Amniotic epithelial cell (primary cell): Measurements from ENCODE around the gene ZNF275.
"Not testable (repeated sequence)": the region's sequence is repeated elsewhere in the genome, so short reads cannot be mapped to it uniquely, and the experiment has no call there.

Experiments
- DNase-seq: peaks from one replicate; pipeline ENCODE4 v3.0.0-alpha.2; 2010; ENCODE audit warnings: low read depth

The ZNF275 gene, protein sequence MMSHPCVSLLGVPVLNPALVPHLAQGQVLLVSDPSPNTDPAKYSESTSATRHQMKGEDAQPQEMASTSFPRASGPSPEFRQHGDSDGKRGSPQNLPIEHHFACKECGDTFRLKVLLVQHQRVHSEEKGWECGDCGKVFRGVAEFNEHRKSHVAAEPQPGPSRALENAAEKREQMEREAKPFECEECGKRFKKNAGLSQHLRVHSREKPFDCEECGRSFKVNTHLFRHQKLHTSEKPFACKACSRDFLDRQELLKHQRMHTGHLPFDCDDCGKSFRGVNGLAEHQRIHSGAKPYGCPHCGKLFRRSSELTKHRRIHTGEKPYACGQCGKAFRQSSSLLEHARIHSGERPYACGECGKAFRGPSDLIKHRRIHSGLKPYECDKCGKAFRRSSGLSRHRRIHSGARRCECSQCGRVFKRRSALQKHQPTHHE

DNA sequence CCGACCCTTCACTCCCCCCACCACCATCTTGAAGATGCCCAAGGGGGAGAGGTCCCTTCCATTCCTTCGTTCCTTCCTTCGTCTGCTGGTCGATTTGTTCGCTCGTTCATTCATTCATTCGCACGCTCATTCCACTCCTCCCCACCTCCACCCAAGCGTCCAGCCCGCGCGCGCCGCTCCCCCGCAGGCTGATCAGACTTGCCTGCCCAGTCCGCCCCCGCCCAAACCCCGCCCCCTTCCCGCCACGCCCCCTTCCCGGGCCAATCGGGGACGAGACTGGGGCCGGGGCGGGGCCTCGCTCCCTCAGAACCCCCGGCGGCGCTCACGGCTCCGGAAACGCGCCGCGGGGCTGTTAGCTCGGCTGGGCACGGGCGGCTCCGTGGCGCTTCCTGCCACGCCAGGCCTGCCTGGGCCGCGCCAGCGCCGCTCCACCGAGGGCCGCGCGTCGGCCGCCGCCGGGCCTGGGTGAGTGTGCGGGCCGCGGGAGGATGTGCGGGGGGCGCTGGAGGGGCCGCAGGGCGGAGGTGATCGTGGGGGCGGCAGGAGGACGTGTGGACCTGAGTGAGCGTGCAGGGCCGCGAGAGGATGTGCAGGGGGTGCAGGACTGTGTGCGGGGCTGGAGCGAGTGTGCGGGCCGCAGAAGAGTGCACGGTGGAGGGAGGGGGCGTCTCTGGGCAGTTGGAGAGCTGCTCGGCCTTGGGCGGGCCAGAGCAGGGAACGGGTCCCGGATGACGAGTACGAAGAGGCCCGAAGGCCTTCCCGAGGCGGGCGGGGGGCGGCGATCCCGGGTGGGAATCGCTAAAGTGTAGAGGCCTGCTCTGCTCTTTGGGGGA, at the start of gene ZNF275:
TSS of gene ZNF275 (plus strand) at position 333 of the 833 bp plus-strand sequence. CDS start 2,527 bp downstream, outside the sequence.
- peak; percentile 65 for DNase-seq

DNA sequence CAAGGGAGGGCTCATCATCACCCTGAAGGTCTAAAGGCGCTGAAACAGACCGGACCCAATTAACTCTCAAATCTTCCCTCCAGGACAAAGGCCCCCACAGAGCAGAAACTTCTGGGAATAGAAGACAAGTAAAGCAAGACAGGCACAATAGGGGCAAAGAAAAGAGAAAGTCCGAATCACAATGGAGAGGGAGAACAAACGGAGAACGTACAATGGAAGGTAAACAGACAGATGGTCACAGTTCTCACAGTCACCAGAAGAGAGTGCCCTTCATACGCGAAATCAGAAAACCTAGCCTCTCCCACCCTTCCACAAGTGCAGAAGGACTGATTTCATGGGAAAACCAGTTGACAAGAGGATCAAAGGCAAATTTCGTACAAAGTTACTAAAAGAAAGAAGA, 48.3 kb upstream of the ZNF275 start:
- not testable (repeated sequence) for DNase-seq

DNA sequence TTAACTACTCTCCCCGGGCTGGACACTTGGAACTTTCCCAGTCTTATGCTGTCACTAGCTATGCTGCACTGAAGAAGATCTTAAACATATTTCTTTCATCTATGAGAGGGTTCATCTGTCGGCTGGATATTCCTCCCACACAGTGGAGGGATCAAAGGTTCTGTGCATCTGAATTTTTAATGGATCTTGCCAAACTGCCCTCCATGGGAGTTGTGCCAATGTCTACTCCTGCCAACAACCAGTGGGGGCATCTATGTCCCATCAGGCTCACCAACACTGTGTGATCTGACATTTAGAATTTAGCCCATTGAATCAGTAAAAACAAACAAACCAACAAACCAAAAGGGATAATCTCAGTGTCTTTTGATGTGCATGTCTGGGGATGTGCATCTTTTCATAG, 45.1 kb upstream of the ZNF275 start:
- not testable (repeated sequence) for DNase-seq

DNA sequence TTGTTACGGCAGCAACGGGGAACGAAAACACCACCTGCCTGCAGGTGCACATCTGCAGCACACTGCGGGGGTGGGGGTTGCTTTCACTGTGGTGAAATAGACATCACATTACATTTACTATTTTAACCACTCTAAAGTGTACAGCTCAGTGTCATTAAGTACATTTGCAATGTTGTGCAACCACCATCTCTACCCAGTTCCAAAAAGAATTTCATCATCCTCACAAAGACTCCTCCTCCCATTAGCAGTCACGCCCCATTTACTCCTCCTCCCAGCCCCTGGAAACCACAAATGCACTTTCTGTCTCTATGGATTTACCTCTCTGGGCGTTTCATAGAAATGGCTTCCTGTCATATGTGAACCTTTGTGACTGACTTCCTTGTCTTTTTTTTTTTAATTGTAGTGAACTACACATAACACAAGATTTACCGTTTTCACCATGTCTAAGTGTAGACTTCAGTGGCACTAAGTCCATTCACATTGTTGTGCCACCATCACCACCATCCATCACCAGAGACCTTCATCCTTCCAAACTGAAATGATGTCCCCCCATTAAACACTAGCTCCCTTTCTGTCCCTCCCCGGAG, 40.4 kb upstream of the ZNF275 start:
- not testable (repeated sequence) for DNase-seq

DNA sequence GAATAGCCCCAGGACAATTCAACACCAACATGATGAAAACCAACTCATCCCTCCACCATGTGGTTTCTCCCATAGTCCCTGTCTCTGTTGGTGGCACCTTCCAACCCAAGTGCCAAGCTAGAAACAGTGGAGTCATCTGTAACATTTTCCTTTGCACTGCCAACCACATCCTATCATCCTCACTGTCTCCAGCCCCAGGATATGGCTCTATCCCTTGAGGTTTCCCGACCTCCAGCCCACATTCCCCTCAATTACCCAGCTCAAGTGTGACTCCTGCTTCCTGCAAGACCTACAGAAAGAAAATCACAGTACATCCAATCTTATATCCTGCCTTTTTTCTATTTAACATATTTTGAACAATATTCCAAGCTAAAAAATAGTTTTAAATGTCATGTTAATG, 36.6 kb upstream of the ZNF275 start:
- DNase-seq: no peak

DNA sequence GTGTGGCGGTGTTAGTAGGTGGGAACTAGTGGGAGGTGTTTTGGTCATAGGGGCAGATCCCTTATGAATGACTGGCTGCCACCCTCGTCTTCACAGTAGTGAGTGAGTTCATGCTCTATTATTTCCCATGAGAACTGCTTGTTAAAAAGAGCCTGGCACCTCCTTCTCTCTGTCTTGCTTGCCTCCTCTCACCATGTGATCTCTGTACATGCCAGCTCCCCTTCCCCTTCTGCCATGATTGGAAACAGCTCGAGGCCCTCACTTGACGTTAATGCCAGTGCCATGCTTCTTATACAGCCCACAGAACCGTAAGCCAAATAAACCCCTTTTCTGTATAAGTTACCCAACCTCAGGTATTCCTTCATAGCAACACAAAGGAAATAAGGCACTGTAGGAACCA, 34.1 kb upstream of the ZNF275 start:
- DNase-seq: no peak

DNA sequence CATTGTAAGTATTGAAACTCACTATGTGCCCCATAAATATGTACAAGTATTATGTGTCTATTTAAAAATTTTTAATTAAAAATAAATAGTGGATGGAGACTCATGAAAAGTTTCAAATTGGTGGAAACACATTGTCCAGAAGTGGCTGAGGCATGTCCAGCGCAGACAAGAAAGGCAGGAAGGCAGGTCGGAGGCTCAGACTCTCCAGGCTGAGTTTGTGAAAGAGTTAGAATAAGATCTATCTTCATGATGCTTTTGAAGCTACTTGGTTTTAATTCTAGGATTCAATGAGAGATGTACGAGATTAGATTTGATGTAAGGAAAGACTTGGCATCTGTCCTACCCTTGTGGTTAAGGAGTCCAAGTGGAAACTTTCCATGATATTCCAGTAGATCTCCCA, 32.2 kb upstream of the ZNF275 start:
- peak; percentile 2 for DNase-seq

DNA sequence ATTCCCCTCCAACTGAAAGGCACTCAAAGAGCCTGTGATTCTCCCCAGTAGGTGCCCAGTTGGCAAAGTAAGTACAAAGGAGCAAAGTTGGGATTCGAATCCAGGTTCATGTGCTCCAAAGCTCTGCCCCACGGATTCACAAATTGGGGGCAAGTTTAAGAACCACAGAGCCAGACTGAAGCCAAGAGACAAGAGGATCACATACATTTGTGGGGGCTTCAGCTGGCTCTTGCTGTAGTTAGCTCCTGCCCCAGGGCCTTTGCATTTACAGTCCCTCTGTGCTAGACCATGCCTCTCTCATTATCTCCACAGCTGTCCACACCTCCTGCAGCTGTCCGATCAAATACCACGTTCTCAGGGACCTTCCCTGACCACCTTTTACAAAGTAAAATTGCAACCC, 31.2 kb upstream of the ZNF275 start:
- no peak for DNase-seq

DNA sequence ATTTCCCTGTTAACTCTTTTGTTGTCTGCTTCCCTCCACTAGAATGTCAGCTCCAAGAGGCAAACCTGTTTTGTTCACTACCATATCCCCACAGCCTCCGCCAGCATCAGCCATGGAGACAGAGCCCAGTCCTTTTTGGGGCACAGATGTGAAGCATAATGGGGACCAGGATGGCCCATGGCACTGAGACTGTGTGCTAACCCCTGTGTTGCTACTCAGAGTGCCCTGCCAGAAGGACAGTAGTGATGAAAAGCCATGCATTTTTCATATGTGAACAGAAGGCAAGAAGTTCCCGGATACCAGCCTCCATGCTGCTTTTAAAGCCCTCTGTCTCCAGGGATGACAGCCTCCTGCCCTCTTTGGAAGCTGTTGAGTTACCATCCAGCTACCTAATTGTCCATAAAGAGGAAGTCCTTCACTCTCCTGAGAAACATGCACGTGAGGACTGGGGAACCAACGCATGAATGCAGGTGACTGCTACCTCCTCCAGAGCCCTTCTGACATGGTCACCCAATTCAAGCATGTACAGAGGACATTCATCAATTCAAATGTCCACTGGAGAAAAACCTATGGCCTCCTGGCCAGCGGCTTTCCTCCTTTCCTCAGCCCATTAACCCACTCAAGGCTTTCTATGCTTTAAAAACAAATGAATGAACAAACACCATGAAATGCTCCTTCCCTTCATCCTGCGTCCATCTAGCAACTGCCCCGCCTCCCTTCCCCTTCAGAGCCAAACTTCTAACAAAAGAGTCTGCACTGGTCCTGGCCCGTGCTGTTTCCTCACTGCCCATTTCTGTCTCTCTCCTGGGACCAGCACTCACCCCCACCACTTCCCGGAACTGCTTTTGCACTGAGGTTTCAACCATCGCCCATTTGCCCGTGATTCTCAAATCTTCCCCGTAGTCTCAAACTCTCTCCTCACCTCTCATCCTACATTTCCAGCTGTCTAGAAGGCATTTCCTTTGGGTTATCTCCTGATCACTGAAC, 30.4 kb upstream of the ZNF275 start:
- DNase-seq: no peak

DNA sequence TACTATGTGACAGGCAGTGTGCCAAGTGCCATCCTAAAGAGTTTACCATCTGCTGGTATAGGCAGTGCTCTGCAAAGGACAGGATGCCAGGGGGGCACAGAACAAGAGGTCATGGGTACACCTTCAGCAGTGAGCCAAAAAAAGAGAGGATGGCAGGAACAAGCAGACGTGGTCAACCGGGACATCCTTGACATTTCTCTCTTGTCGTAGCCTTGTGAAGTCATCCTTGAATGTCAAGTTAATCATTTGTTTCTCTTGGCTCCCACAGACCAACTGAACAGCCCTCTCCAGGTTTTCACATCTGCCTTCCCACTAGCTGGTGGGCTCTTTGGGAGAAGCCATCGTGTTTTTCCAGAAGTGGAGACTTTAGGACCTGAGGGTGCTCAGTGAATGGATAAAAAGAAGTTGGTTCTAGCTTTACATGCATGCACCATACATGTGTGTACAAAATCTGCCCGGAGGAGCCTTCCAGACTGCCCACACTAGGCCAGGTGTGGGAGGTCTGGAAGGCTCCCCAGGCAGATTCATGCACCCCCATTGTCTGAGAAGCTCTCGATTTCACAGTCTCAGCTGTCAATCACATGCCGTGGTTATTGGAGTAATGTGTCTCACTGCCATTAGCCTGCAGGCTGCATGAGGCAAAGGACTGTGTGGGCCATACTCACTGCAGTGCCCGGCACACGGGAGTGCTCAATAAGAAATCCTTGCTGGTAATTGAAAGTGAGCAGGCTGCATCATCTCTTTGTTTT, 28.8 kb upstream of the ZNF275 start:
- no peak for DNase-seq

DNA sequence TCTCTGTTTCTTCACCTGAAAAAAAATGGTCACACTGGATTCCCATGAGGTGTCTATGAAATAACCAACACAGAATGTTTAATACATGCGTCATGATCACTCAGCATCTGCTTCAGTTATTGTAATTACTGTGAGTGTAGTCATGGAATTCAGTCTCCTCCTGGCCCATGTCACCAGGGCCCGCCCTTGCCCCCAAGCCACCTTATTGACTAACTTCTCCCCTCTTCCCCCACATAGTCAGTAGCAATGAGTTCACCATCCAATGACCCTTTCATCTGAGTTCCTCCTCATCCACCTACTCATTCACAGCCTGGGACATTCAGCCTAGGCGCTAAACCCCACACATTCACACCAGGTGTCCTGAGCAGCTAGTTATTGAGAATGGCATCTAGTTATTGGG, 28.0 kb upstream of the ZNF275 start:
- no peak for DNase-seq

DNA sequence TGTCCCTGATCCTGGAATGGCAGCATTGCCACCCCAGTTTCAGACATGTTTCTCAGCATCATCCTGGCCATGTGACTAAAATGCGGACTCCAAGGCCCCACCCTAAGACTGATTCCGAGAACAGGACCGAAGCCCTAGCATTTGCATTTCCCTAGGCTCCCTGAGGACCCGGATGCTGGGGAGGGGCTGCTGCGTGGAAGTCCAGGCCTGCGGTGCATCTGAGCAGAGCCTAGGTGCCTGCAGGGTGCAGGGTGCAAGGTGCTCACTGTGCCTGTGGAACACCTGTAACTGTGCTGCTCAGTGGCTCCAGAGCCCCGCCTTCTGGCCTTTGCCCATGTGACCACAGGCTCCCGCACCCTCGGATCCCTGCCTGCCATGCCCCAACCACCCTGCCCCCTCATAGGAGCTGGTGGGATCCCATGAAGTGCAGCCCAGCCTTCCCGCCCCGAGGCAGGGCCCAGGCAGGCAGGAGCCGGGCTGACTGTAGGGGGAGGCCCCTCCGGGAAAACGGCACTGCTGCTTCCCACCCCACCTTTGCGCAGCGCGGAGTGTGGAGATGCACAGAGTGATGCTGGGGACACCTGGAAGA, 27.3 kb upstream of the ZNF275 start:
- DNase-seq: no peak

DNA sequence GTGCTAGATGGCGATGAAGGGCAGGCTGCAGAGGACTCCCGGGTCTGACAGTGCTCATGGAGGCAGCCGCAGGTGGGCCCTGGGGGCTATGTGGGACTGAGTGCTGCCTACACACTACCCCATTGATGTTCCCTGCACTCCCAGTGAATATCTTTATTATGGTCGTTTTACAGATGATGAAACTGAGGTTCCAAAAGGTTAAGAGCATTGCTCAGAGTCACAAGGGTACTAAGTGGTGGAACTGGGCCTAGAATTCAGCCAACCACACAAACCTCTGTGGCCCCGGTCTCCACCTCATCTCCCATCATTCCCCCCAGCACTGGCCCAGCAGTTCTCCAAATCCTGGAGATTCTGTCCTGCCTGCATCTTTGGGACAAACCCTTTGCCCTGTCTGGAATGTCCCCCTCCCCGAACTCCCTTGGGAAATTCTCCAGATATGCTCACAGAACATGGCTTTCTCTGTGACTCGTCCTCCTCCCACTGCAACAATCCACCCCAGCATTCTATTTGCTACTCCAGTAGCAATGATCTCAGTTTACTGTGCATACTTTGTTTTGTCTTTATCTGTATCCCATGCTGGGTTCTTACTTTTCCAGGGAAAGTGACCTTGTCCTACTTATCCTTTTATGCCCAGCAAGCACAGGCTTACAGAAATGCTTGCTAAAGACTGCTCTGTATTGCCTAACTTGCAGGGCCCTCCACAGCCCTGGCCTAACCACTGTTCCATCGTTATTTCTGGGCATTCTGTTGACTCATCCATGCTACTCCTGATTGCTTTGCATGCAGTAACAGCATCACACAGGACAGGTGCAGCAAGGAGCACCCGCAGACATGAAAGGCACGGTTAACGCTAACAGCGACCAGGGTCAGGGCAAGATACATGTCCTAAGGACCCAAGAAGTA, 26.4 kb upstream of the ZNF275 start:
- DNase-seq: peak; percentile 78

DNA sequence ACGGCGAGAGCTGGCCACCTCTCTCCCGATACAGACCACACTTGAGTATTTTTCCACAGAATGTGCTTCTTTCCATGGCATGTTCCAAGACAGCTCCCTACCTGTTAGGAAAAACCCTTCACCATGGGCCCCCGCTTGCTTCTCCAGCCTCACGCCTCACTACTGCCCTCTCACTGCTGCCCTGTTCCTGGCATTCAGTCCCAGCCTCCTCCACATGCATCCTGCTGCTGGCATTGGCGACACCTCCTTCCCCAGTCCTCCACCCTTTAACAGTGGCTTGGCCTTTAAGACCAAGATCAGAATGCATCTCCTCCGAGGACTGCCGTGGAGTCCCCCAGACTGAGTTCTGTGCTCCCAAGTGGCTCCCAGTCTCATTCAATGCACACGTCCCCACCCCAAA, 23.1 kb upstream of the ZNF275 start:
- no peak for DNase-seq

DNA sequence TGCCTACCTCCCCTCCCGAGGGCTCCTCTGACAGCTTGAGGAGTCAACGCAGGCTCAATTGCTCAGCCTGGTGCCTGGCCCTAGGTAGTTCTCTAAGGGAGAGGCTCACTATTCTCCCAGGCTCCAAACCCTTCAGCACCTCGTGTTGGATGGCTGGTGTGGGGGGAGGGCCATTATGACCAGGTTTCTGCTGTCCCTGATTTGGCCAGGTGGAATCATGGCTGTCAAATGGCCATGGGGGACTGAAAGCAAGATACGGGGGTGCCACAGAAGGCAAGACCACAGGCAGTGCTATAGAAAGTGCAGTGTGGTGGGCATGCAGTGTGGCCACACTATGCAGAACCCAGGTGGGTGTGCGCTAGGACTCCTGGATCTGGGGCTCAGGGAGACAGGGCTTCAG, 21.9 kb upstream of the ZNF275 start:
- DNase-seq: no peak

DNA sequence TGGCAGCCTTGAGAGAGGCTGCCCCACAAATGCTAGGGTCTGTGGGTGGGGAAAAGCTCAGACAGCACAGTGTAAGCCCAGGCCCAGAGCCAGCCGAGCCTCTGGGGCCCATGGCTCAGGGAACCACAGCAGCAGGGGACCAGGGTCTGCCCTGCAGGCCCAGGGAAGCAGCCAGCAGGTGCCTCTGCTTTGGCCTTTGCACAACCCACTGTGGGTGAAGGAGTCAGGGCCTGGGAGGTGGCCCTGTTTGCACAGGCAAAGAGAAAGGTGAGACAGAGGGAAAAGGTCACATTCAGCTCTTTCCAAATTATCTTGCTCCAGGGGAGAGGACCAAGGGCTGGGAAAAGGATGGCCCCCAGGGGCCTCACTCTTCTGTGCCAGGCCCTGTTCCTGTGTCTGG, 21.1 kb upstream of the ZNF275 start:
- DNase-seq: no peak

DNA sequence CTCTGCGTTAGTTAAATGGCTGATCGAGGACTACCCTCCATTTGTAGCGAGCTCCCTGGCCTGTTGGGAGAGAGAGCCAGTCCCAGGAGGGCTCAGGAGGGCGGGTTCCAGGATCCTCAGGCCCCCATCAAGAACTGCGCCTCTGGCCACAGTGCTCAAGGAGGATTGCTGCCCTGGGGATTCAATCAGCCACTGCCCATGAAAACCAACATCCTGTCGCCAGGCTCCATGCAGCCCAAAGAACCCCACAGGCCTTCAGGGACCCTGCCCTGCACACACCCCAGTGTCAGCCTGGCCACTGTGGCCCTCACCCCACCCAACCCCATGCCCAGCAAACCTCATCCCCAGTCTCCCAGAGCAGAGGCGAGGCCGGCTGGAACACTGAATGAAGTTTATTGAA, 16.6 kb upstream of the ZNF275 start:
- no peak for DNase-seq

DNA sequence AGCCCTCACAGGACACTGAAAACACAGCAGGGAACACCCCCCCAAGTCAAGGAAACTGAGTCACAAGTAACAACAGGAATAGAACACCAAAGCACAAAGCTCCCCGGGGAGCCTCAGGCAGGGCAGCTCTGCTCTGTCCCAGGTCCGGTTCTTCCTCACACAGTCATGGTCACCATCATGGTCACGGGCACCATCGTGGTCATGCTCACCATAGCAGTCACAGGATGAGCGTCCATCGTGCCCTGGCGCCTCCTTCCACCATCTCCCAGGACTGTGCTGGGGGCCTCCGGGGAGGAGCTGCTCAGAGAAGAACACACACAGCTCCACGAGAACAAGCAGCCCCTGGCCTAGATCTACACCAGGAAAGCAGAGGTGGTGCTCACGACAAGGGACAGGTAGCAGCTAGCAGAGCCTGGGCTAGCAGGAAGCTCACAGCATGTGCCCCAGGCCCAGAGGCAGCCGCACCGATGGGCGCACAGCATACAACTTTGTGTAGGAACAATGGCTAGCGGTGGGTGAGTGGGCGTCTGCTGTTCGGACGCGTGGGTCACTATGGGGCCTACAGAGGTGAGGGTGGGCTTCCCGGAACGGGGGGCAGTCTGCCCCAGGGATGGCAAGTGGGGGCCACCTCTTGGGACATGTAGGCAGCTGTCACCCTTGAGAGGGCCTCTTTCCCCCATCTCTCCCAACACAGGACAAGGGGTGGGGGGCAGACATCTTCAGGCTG, 15.8 kb upstream of the ZNF275 start:
- DNase-seq: no peak

DNA sequence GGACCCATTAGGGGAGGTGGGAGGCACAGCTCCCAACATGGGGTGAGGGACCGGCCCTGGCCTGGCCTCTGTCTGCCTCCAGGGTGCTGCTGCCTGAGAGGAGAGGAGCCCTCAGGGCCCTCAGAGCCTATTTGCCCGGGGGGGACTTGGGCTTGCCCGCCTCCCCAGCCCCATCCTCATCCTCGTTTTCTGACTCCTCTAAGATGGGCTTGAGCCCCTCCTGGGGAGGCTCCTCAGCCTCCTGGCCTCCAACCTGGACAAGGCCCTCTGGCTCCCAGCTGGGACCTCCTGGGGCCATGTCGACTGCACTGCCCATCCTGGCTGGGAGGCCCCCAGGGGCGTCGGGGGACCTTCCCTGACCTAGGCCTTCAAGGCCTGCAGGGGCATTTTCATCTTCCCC, 15.1 kb upstream of the ZNF275 start:
- no peak for DNase-seq
